HepG2 (cell line): ENCODE data around the gene AGAP1.

Source experiments
- PLRG1 ChIP-seq: fragments of 450-650 bp; conservative IDR thresholded peaks from 2 replicates; pipeline ENCODE4 v1.6.1; 2016
- ZNF614 ChIP-seq: IDR thresholded peaks from 2 replicates; pipeline ENCODE4 v1.6.1; 2018; ENCODE audit warnings: missing biosample characterization, missing genetic modification reagents, inconsistent platforms, borderline replicate concordance

- no peak for TF ChIP-seq PLRG1
- TF ChIP-seq ZNF614, result no peak
Observed at GRCh38 chr2:235848946-235849345, 355.1 kb downstream of the AGAP1 start.
